Activated naive CD8-positive, alpha-beta T cell treated with anti-CD3 and anti-CD28 coated beads, Interleukin-2, amount 50 U/mL, for 16 hours (primary cell): Measurements from ENCODE around the gene SHOC2.
"Not testable (repeated sequence)": the region's sequence is repeated elsewhere in the genome, so short reads cannot be mapped to it uniquely, and the experiment has no call there.

Experiments used
- DNase-seq: peaks from one replicate; pipeline ENCODE4 v3.0.0-alpha.2; 2020; ENCODE audit warnings: low read depth, low spot score

Gene SHOC2

GRCh38 chr10:110901954-110902819 is 17.2 kb upstream of the SHOC2 start:
- no peak for DNase-seq

- DNase-seq = no peak
These were observed 15.8 kb upstream of the SHOC2 start for GRCh38 chr10:110903280-110904278.

GRCh38 chr10:110910138-110910537 is 9.3 kb upstream of the SHOC2 start:
- DNase-seq = no peak

- DNase-seq = no peak
These were observed 7.0 kb upstream of the SHOC2 start for GRCh38 chr10:110912374-110912773.

GRCh38 chr10:110914431-110914830 is 5.0 kb upstream of the SHOC2 start:
- no peak for DNase-seq

GRCh38 chr10:110915035-110915434 is 4.4 kb upstream of the SHOC2 start:
- no peak for DNase-seq

- DNase-seq = not testable (repeated sequence)
These were observed 3.8 kb upstream of the SHOC2 start for GRCh38 chr10:110915600-110915999.

GRCh38 chr10:110916554-110917346 is 2.7 kb upstream of the SHOC2 start:
- DNase-seq = no peak

- no peak for DNase-seq
These were observed 1.1 kb upstream of the SHOC2 start for GRCh38 chr10:110918269-110918642.

GRCh38 chr10:110918643-110919348 is 608 bp upstream of the SHOC2 start, which contains the start of gene BBIP1:
Gene BBIP1, minus strand, starts transcription at chr10:110919180. Its CDS starts 1,023 bp downstream, at chr10:110918157.
- DNase-seq = peak; percentile 55

GRCh38 chr10:110919971-110920881 is 822 bp downstream of the SHOC2 start:
- DNase-seq = no peak

GRCh38 chr10:110923856-110924493 is 4.6 kb downstream of the SHOC2 start:
- no peak for DNase-seq

- no peak for DNase-seq
These were observed 8.1 kb downstream of the SHOC2 start for GRCh38 chr10:110927461-110927860.

- no peak for DNase-seq
These were observed 12.5 kb downstream of the SHOC2 start for GRCh38 chr10:110931769-110932381.

GRCh38 chr10:110932505-110933180 is 13.2 kb downstream of the SHOC2 start:
- no peak for DNase-seq

GRCh38 chr10:110936757-110937156 is 17.4 kb downstream of the SHOC2 start:
- no peak for DNase-seq

GRCh38 chr10:110939419-110939818 is 20.0 kb downstream of the SHOC2 start:
- DNase-seq = no peak

- no peak for DNase-seq
These were observed 25.5 kb downstream of the SHOC2 start for GRCh38 chr10:110944792-110945396.
